RPMI8226 (cell line): Measurements from ENCODE around the gene HS3ST5.
"Not testable (repeated sequence)": the region's sequence is repeated elsewhere in the genome, so short reads cannot be mapped to it uniquely, and the experiment has no call there.

ENCODE experiments used
- DNase-seq: peaks from one replicate; pipeline ENCODE4 v3.0.0-alpha.2; 2015

HS3ST5 gene

GRCh38 chr6:114083251-114083650 is 259.6 kb downstream of the HS3ST5 start:
- DNase-seq: no peak

DNA sequence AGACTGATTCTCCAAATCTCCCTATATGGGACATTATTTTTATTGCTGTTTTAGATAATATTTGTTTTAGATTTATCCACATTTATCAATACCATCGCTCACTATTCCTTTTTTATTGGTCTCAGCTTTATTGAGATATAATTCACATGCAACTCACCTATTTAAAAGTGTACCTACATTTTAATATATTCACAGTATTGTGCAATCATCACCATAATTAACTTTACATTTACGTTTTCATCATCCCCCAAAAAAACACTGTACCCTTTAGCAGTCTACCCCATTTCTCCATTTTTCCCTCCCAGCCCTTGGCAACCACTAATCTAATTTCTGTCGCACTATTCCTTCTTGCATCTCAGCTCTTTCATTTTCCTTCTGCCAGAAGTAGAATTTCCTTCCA is 261.1 kb downstream of the HS3ST5 start:
- DNase-seq: no peak

DNA sequence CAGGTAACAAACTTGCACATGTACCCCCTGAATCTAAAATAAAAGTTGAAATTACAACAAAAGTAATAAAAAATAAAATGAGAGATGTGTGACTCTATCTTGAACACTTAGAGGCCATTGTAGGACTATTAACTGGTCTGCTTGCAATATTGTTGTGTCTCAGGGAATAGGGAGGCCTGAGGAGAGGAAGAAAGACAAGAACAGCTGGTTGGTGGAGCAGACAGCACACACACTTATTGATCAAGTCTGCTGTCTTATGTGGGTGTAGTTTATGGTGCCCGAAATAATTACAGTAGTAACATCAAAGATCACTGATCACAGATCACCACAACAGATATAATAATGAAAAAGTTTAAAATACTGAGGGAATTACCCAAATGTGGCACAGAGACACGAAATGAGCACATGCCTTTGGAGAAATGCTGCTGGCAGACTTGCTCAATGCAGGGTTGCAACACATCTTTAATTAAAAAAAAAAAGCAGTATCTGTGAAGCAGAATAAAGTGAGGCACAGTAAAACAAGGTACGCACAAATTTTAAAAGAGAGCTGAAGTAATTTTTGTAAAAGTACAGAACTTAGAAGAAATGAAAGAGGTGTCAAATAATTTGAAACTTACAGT is 261.8 kb downstream of the HS3ST5 start:
- DNase-seq: no peak

- DNase-seq: not testable (repeated sequence)
Measured at GRCh38 chr6:114080410-114080809, 262.4 kb downstream of the HS3ST5 start.

DNA sequence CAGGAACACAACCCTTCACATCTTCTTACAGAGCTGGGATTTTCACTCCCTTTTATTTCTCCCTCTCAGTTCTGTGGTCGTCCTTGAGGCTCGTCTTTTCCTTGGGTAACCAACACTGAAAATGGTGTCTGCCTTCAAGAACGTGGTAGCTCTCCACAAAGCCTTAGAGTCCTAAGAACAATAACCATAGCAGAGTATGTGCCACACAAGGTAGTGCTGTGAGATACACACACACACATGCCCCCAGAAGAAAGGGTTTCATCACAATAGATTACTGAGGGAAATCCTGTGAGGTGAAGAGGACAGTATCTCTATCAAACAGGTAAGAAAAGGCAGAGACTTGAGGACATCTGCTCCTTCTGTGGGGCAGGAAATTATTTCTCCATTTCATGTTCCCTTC is 267.0 kb downstream of the HS3ST5 start:
- no peak for DNase-seq

DNA sequence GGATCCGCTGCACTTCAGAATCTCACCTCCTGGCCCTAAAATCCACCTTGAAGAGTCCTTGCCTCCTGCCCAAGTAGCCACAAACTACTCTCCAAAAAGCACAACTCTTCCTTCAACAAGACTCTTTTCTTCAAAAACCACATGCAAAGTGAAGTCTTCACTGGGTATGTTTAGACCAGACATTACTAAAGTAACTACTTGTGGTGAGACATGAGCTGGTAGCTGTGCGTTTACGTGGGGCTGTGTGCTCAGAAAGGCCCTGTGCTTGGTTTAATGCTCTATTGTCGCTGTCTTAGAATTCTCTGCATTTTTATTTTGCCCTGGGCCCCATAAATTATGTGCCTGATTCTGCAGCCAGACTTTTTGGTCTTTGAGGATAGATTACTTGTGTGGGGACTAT is 267.5 kb downstream of the HS3ST5 start:
- no peak for DNase-seq

- no peak for DNase-seq
Measured at GRCh38 chr6:114068771-114069170, 274.1 kb downstream of the HS3ST5 start.

- DNase-seq: no peak
Measured at GRCh38 chr6:114068116-114068515, 274.7 kb downstream of the HS3ST5 start.

DNA sequence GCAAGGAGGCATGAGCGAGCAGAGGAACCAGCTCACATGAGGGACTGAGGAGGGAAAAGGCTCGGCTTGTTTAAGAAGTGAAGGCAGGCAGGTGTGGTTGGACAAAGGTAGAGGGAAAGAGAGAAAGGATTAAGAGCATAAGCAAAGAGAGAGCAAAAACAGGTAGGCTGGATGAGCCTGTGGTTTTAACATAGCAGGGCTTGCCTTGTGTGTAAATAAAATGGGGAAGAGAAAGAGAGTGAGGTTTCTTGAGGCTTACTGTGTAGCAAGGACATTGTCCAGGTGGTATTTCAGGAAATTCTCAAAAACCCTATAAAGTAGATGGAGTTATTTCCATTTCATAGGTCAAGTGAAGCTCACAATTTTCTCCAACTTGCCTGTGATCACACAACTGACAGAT is 278.0 kb downstream of the HS3ST5 start:
- no peak for DNase-seq

DNA sequence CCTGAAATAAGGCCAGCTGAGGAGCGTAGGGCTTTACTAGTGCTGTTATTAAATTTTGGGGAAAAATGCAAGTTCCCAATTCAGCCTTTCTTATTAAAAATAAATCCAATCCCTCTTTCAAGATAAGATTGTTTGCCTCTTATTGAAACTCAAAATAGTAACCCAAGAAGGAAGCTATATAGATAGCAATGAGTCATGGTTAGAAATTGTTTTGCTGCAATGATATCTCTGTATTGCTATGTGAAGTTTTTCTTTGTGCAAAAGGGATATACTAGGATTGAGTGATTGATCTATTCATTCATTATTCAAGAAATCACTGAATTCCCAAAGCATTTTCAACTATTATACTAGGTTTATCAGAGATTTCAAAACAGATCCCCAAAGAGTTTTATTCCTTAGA is 278.9 kb downstream of the HS3ST5 start:
- no peak for DNase-seq

GRCh38 chr6:114062199-114062598 is 280.6 kb downstream of the HS3ST5 start:
- no peak for DNase-seq

GRCh38 chr6:114061741-114062140 is 281.1 kb downstream of the HS3ST5 start:
- no peak for DNase-seq

GRCh38 chr6:114061116-114061515 is 281.7 kb downstream of the HS3ST5 start:
- DNase-seq: no peak

GRCh38 chr6:114058435-114058834 is 284.4 kb downstream of the HS3ST5 start:
- DNase-seq: no peak

- DNase-seq: no peak
Measured at GRCh38 chr6:114055763-114056162, 287.1 kb downstream of the HS3ST5 start.

GRCh38 chr6:114055349-114055748 is 287.5 kb downstream of the HS3ST5 start:
- no peak for DNase-seq

GRCh38 chr6:114053791-114054190 is 289.0 kb downstream of the HS3ST5 start:
- DNase-seq: no peak

DNA sequence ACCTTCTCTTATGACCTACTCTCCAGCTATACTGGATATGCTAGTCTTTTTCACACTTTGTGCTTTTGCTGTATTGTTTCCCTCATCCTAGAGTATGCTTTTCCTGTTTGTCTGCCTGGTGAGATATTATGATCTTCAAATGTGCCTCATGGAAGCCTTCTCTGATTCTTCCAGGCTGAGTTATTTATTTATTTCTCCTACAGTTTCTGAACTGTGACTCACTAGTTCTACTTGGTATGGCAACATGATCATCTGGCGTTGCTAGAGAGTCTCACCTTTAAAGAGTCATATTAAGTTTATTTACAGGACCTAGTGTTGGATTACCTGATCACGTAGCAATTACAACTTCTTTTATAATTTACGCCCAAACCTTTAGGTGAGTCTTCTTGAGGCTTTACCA is 290.7 kb downstream of the HS3ST5 start:
- DNase-seq: no peak

DNA sequence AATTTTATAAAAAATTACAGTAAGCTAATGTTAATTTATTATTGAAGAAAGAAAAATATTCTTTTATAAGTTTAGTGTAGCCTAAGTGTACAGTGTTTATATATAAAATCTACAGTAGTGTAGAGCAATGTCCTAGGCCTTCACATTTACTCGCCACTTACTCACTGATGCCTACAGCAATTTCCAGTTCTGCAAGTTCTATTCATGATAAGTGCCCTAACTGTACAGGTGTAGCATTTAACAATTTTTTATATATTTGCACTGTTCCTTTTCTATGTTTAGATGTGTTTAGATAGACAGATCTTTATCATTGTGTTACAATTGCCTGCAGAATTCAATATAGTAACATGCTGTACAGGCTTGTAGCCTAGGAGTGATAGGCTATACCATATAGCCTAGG is 291.8 kb downstream of the HS3ST5 start:
- DNase-seq: no peak

DNA sequence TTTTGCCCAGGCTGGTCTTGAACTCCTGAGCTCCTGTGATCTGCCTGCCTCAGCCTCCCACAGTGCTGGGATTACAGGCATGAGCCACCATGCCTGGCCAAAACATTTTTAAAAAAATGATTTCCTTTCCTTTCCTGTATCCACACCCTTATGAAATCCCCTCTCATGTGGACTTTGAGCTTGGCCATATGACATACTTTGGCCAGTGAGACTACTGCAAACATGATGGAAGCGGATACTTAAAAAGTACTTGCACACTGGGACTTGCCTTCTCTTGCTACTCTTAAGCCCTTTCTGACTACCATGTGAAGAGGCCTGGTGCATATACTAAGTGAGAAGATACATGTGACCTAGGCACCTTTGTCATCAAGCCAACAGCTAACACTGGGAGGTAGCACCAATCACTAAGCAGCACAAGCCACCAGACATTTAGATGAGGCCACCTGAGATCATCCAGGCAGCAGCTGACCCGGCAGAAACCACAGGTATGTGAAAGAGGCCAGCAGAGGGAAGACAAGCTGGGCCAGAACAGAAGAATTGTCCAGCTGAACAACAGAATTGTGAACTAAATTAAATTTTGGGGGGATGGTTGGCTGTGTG is 293.4 kb downstream of the HS3ST5 start:
- DNase-seq: peak; percentile 9

GRCh38 chr6:114044566-114044965 is 298.3 kb downstream of the HS3ST5 start:
- not testable (repeated sequence) for DNase-seq

GRCh38 chr6:114042267-114043016 is 300.4 kb downstream of the HS3ST5 start:
- DNase-seq: no peak

GRCh38 chr6:114040871-114041270 is 302.0 kb downstream of the HS3ST5 start:
- DNase-seq: no peak

DNA sequence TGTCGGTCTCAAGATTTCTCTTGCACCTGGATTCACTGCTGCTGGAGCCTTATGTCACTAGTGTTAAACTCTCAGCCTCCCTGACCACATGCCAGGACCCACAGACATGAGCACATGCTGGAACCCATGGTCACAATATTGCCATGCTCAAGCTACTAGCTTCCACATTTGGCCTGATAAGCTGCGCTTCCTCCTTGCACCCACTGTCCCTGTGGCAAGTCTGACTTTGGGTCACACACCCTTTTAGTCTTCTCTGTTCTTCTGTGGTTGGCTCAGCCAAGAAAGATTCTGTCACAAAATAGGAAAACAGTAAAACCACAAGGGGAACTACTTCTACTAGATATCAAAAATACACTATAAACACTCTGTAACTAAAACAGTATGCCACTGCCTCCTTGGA is 303.0 kb downstream of the HS3ST5 start:
- no peak for DNase-seq
